Pancreas (tissue), 10 donors: ENCODE measurements around the gene SLC8A3. TPM values are rescaled to one million over a fixed set of nuclear protein-coding genes. Genes with fewer than 3 reads are reported as not detected.
A peak's percentile ranks its signal among the peaks of the same experiment; 100 is the strongest.

Source experiments
- ATAC-seq, 4 donors: fragments of 200-7000 bp; cut with Tn5 transposase; one replicate each; pipeline versions ENCODE4 v1.8.0 to v1.9.1; 2020; ENCODE audit warnings: mild to moderate bottlenecking in 4 of 4, moderate library complexity in 4 of 4
- DNase-seq, 6 donors: peaks; one replicate each; pipeline ENCODE4 v3.0.0-alpha.2; 2020
- FAIRE-seq: peaks from 2 replicates; lab custom pipeline; 2012; peaks lifted over from hg19 to GRCh38; lab: Jason Lieb, UNC
- H3K27ac ChIP-seq, 4 donors: fragments of 200-600 bp; sonication (generic); 1 replicate in 3 of 4; 2 replicates in 1 of 4; pipeline versions ENCODE4 v1.5.0 to v1.8.0; 2020
- H3K27me3 ChIP-seq, 4 donors: fragments of 200-600 bp; one replicate each; pipeline ENCODE4 v1.8.0; 2021
- H3K36me3 ChIP-seq, 3 donors: fragments of 200-600 bp; sonication (generic) in 1 of 3; one replicate each; pipeline versions ENCODE4 v1.5.0 to v1.8.0; 2020 to 2021
- H3K4me1 ChIP-seq, 3 donors: fragments of 200-600 bp; one replicate each; pipeline ENCODE4 v1.8.0; 2021
- H3K4me3 ChIP-seq, 4 donors: fragments of 200-600 bp; sonication (generic) in 2 of 4; one replicate each; pipeline versions ENCODE4 v1.5.0 to v1.8.0; 2020 to 2021
- H3K9me3 ChIP-seq, 4 donors: fragments of 200-600 bp; one replicate each; pipeline ENCODE4 v1.8.0; 2021
- WGBS, 2 donors: extraction: QIAGEN DNeasy Blood & Tissue Kit; methylation state at CpG; one replicate each; pipeline ENCODE4 v1.1.7; 2013; 5-methylcytosine and 5-hydroxymethylcytosine counted together
- intact Hi-C, 3 donors: fragments of 100-400 bp; cut with DNase I; formaldehyde crosslinking; loops; one replicate each; pipeline versions ENCODE4 v1.11.1 to v1.14.2; 2022
- polyA plus RNA-seq, 2 donors: library from polyadenylated mRNA; stranded (reverse); fragments of 200-250 nt; gene quantifications; one replicate each; pipeline ENCODE4 v1.2.3, GENCODE V29; 2013
- total RNA-seq, 6 donors: library from RNA; stranded (reverse); fragmentation: NEBNext Ultra II Directional in 4 of 6; extraction: Animal tissue kit (Norgen Biotek cat#: 25700) in 4 of 6; gene quantifications; one replicate each; pipeline versions ENCODE4 v1.2.1 to v1.2.4, GENCODE V29; 2021 to 2023
- TF ChIP-seq, protein P1 (sequence below), 4 donors: fragments of 200-600 bp; sonication (generic) in 3 of 4; IDR thresholded peaks; one replicate each; pipeline versions ENCODE4 v1.5.0 to v1.8.0; 2021; ENCODE audit warnings: antibody characterized with exemption in 4 of 4
- donor health status: healthy with polysubstance abuse.
- donor health status: DM: no; HTN: no; CAD: no; lungs with moderate emphysema.
- donor health status: DM: no; HTN: no; CAD: no.
- donor health status: control.
- donor health status: control.
- donor health status: Bipolar disorder and iron deficiency.
- donor health status: DM: yes; HTN: yes; CAD: no.
- donor health status: DM: no; HTN: no; CAD: no.
- donor health status: DM: no; HTN: no; CAD: no.
- donor health status: DM: yes; HTN: yes; CAD: no.

The SLC8A3 gene
- total and polyA plus RNA-seq, 8 donors, result 0.08 to 1.5 (median 0.40) TPM

DNA sequence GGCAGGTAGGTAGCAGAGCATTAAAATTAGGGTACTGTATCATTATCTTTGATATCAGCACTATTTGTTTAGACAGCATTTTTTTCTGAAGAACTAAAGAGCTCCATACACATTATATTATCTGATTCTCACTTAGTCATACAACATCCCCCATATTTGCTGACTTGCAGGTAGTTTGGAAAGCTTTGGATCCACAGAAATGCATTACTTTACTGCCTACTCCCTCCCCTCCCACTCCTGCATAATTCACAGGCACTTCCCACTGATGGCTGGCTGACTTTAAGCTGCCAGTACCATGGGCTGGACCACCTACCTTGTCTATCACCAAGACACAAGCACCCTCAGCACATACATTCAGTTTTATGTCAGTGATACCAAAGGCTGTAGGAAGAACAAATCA lies 110.4 kb downstream of the SLC8A3 start:
- H3K4me1 ChIP-seq, result peaks cover 6 to 17% (median 6%) of the 10 kb centered on the region in 3 donors
- no peaks in the 10 kb centered on the region for H3K27me3 ChIP-seq
- no peak overlapping the region for H3K27ac ChIP-seq
- intact Hi-C loops, result no loop called here
- ATAC-seq, result no peak
- no peak overlapping the region for H3K4me3 ChIP-seq
- no peak for DNase-seq
- no peak for FAIRE-seq
- TF ChIP-seq, protein P1, sequence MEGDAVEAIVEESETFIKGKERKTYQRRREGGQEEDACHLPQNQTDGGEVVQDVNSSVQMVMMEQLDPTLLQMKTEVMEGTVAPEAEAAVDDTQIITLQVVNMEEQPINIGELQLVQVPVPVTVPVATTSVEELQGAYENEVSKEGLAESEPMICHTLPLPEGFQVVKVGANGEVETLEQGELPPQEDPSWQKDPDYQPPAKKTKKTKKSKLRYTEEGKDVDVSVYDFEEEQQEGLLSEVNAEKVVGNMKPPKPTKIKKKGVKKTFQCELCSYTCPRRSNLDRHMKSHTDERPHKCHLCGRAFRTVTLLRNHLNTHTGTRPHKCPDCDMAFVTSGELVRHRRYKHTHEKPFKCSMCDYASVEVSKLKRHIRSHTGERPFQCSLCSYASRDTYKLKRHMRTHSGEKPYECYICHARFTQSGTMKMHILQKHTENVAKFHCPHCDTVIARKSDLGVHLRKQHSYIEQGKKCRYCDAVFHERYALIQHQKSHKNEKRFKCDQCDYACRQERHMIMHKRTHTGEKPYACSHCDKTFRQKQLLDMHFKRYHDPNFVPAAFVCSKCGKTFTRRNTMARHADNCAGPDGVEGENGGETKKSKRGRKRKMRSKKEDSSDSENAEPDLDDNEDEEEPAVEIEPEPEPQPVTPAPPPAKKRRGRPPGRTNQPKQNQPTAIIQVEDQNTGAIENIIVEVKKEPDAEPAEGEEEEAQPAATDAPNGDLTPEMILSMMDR (IDR thresholded peaks at IDR 0.05), result no peak
- H3K9me3 ChIP-seq, result no peaks in the 10 kb centered on the region
- no peaks in the 10 kb centered on the region for H3K36me3 ChIP-seq

DNA sequence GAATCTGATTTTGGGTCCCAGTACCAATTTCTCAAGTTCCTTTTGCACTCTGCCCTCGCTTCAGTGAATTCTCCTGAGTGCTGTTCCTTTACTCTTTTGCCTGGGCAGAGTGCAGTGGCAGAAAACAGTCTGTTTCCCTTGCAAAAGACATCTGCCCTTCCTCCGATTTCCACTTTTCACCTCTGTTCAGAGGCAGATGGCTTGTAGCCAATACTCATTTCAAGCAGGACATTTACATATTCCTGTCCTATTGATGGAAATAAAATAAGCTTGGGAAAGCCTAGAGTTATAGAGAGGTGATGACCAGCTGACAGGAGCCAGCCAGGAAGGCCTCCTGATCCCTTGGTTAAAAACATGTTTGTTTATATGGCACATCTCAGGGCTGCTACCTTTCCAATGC lies 111.0 kb downstream of the SLC8A3 start:
- intact Hi-C loops, result no loop called here

DNA sequence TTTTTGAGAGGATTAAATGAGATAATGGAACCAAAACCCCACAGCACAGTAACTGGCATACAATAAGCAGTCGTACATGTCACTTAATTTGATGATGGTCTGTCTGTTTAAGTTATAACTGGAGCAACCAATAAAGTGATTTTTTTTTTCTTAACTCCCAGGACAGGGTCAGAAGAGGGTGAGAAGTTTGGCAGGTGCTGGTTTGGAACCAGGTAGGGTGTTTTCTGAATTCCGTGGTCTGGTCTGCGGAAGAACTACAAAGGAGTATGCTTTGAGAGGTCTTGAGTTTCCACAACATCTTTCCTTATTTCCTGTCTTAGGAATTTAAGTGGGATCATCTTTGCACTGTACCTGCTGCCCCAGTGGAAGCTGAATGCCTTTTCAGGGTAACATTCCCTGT lies 111.7 kb downstream of the SLC8A3 start:
- no peaks in the 10 kb centered on the region for H3K27me3 ChIP-seq
- H3K27ac ChIP-seq, result peak overlapping the region in 2 of 4 donors; percentile 30 to 39
- TF ChIP-seq, protein P1 (IDR thresholded peaks at IDR 0.05), result no peak
- no peak overlapping the region for H3K4me3 ChIP-seq
- H3K4me1 ChIP-seq, result peaks cover 6 to 17% (median 6%) of the 10 kb centered on the region in 3 donors
- intact Hi-C loops, result no loop called here
- ATAC-seq, result peak; percentile 76 to 84 (median 82)
- H3K9me3 ChIP-seq, result no peaks in the 10 kb centered on the region
- FAIRE-seq, result no peak
- peak in 4 of 6 donors; percentile 56 to 75 (median 66) for DNase-seq
- H3K36me3 ChIP-seq, result no peaks in the 10 kb centered on the region
- WGBS, 2 donors, result 38 to 42% methylated on average over 3 of the region's 3 CpGs

More for the DNA sequence above, 111.0 kb downstream of the SLC8A3 start:
- TF ChIP-seq, protein P1 (IDR thresholded peaks at IDR 0.05), result no peak
- peak; percentile 6 to 29 (median 15) for ATAC-seq
- Histone ChIP-seq H3K4me1 (peaks cover 6 to 17% (median 6%) of the 10 kb centered on the region in 3 donors), H3K4me3 (no peak overlapping the region), H3K27ac (peak overlapping the region in 2 of 4 donors; percentile 30 to 39), H3K36me3 (no peaks in the 10 kb centered on the region), H3K27me3 (no peaks in the 10 kb centered on the region), H3K9me3 (no peaks in the 10 kb centered on the region)
- FAIRE-seq, result no peak
- 50 to 63% methylated on average over 2 of the region's 2 CpGs for WGBS, 2 donors
- DNase-seq, result no peak

DNA sequence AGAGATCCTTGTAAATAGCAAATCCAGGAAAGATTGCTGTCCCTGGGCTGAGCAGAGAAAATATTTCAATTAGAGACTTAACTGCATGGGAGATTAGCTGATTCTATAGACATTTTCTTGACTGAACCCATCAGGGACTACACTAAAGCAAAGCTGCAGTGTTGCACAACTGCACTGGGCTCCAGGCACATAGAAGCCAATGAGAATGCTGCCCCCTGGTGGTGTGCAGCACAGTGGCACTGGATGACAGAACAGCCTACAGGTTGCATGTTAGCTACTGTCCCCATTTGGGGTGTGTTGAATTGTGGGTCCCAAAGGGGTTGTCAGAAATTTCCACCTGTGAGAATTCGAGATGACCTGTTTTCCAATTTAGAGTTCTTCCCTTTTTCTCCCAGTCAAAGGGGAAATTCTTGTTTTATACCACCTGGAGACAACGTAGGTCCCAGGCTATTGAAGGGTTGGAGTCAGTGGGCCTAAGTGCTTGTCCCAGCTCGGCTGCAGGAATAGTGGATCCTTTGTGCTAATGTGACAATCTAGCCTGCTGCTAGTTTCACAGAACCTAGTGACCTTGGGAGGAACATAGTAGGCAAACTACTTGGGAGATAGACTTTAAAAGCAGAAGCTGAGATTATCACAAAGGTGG lies 114.7 kb downstream of the SLC8A3 start:
- intact Hi-C loops, result no loop called here
- DNase-seq (peak; percentile 55 to 82 (median 75)), FAIRE-seq (no peak), ATAC-seq (peak; percentile 78 to 90 (median 90))
- H3K36me3 ChIP-seq, result no peaks in the 10 kb centered on the region
- no peak overlapping the region for H3K4me3 ChIP-seq
- TF ChIP-seq, protein P1 (IDR thresholded peaks at IDR 0.05), result peak; percentile 79 to 90 (median 82)
- no peak overlapping the region for H3K27ac ChIP-seq
- H3K9me3 ChIP-seq, result no peaks in the 10 kb centered on the region
- H3K4me1 ChIP-seq, result peaks cover 6 to 17% (median 6%) of the 10 kb centered on the region in 3 donors
- 44 to 45% methylated on average over 3 of the region's 3 CpGs for WGBS, 2 donors
- no peaks in the 10 kb centered on the region for H3K27me3 ChIP-seq

DNA sequence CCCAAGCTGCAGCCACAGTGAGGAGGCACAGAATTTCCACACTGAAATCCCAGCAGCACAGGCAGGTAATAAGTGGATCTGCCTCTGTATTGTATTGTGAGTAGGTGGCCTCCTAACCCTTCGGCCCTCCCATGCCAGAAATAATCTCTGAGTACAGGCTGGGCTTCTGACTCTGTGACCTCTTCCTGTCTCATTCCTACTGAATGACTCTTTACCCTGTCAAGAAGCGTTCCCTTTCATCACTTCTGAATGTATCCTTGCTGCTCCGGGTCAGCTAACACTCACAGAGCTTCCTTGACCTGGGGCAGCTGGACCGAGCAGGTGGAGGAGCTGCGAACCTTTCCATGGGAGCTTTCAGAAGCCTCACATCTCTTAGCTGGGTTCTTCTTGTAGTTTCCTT lies 119.6 kb downstream of the SLC8A3 start:
- TF ChIP-seq, protein P1 (IDR thresholded peaks at IDR 0.05), result no peak
- no peak overlapping the region for H3K27ac ChIP-seq
- no peak overlapping the region for H3K4me3 ChIP-seq
- no peaks in the 10 kb centered on the region for H3K27me3 ChIP-seq
- H3K4me1 ChIP-seq, result peaks cover 0 to 6% (median 0%) of the 10 kb centered on the region in 3 donors
- ATAC-seq, result no peak
- H3K9me3 ChIP-seq, result no peaks in the 10 kb centered on the region
- no peak for DNase-seq
- no peak for FAIRE-seq
- intact Hi-C loops, result no loop called here
- WGBS, 2 donors, result 75 to 82% methylated on average over 5 of the region's 5 CpGs
- H3K36me3 ChIP-seq, result no peaks in the 10 kb centered on the region
